HEK293T (cell line): Measurements from ENCODE around the gene PI4KA.

Experiments
- CTCF ChIA-PET: fragments of 350-600 bp; formaldehyde crosslinking; extraction: SDS; loops from one replicate; lab custom pipeline; 2021; ENCODE audit warnings: antibody characterized with exemption, inconsistent platforms; lab: Yijun Ruan, JAX
- POLR2A ChIA-PET: fragments of 350-600 bp; formaldehyde crosslinking; extraction: SDS; loops from one replicate; lab custom pipeline; 2020; ENCODE audit warnings: antibody characterized with exemption, inconsistent platforms; lab: Yijun Ruan, JAX
- DNase-seq: peaks from one replicate; pipeline ENCODE4 v3.0.0; 2012; ENCODE audit warnings: mixed read lengths; ENCODE audit errors: extremely low spot score
- ARNT ChIP-seq: fragments of 450-650 bp; IDR thresholded peaks from 2 replicates; pipeline ENCODE4 v1.6.1; 2017; ENCODE audit warnings: mild to moderate bottlenecking
- BHLHE40 ChIP-seq: fragments of 450-650 bp; IDR thresholded peaks from 2 replicates; pipeline ENCODE4 v1.6.1; 2016; ENCODE audit warnings: mild to moderate bottlenecking, moderate library complexity, borderline replicate concordance
- CTBP1 ChIP-seq: fragments of 450-650 bp; IDR thresholded peaks from 2 replicates; pipeline ENCODE4 v1.6.1; 2016; ENCODE audit warnings: borderline replicate concordance
- ELF4 ChIP-seq: fragments of 450-650 bp; IDR thresholded peaks from 2 replicates; pipeline ENCODE4 v1.6.1; 2017; ENCODE audit warnings: antibody characterized with exemption
- FOXA1 ChIP-seq: fragments of 450-650 bp; IDR thresholded peaks from 2 replicates; pipeline ENCODE4 v1.6.1; 2016; ENCODE audit warnings: mild to moderate bottlenecking
- FOXK2 ChIP-seq: fragments of 450-650 bp; IDR thresholded peaks from 2 replicates; pipeline ENCODE4 v1.6.1; 2016; ENCODE audit warnings: mild to moderate bottlenecking
- FOXM1 ChIP-seq: fragments of 450-650 bp; IDR thresholded peaks from 2 replicates; pipeline ENCODE4 v1.6.1; 2017; ENCODE audit warnings: mild to moderate bottlenecking, borderline replicate concordance
- HDGF ChIP-seq: fragments of 450-650 bp; IDR thresholded peaks from 2 replicates; pipeline ENCODE4 v1.6.1; 2017; ENCODE audit warnings: antibody characterized with exemption, borderline replicate concordance
- L3MBTL2 ChIP-seq: fragments of 450-650 bp; conservative IDR thresholded peaks from 2 replicates; pipeline ENCODE4 v1.6.1; 2016; ENCODE audit warnings: mild to moderate bottlenecking
- LEF1 ChIP-seq: fragments of 450-650 bp; IDR thresholded peaks from 2 replicates; pipeline ENCODE4 v1.6.1; 2017; ENCODE audit warnings: mild to moderate bottlenecking, borderline replicate concordance
- NFRKB ChIP-seq: fragments of 450-650 bp; IDR thresholded peaks from 2 replicates; pipeline ENCODE4 v1.6.1; 2016; ENCODE audit warnings: mild to moderate bottlenecking, moderate library complexity
- SP1 ChIP-seq: fragments of 450-650 bp; IDR thresholded peaks from 2 replicates; pipeline ENCODE4 v1.6.1; 2017
- SUZ12 ChIP-seq: fragments of 450-650 bp; IDR thresholded peaks from 2 replicates; pipeline ENCODE4 v1.6.1; 2016; ENCODE audit warnings: mild to moderate bottlenecking
- TARDBP ChIP-seq: fragments of 450-650 bp; IDR thresholded peaks from 2 replicates; pipeline ENCODE4 v1.6.1; 2016
- ZNF384 ChIP-seq: fragments of 450-650 bp; IDR thresholded peaks from 2 replicates; pipeline ENCODE4 v1.6.1; 2016
- TF ChIP-seq, protein P1 (sequence below): fragments of 450-650 bp; IDR thresholded peaks from 2 replicates; pipeline ENCODE4 v1.6.1; 2016

Gene PI4KA

DNA sequence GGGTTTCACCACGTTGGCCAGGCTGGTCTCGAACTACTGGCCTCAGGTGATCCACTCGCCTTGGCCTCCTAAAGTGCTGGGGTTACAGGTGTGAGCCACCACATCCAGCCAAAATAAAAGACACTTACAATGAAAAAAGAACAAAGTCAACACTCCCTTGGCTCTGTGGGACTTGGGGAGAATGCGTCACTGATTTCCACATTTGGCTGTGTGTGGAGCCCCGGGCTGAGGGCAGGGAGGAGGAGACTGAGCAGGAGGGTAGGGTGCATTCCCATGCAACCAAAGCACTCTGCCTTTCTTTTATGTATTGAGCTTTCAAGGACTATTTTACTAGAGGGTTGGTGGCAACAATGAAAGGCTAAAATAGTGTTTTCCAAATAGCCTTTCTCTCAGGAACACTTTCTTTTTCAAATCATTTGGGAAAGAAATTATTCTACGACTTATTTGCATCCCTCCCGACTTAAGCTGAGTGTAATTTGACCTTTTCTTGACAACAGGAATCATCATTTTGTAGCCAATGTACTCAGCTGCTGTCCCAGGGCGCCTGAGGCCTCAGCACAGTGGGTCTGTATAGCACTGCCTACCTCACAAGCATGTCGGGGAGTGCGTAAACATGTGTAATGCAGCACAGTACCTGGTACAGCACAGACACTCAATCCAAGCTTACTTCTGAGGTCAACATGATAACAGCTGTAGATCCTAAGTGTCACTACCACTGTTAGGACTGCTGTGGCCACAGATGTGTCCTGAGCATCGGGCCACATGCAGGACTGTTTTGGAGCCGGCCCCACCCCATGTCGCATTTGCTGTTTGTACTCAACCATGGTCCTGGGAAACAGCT, 94.8 kb downstream of the PI4KA start:
- POLR2A ChIA-PET, result no interaction called here
- DNase-seq, result no peak
- TF ChIP-seq TARDBP (no peak), SP1 (no peak), FOXA1 (no peak), LEF1 (no peak), ARNT (no peak), NFRKB (no peak), L3MBTL2 (no peak), BHLHE40 (no peak), HDGF (no peak), FOXK2 (no peak)
- TF ChIP-seq, protein P1, sequence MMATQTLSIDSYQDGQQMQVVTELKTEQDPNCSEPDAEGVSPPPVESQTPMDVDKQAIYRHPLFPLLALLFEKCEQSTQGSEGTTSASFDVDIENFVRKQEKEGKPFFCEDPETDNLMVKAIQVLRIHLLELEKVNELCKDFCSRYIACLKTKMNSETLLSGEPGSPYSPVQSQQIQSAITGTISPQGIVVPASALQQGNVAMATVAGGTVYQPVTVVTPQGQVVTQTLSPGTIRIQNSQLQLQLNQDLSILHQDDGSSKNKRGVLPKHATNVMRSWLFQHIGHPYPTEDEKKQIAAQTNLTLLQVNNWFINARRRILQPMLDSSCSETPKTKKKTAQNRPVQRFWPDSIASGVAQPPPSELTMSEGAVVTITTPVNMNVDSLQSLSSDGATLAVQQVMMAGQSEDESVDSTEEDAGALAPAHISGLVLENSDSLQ, result no peak
- CTCF ChIA-PET, result no interaction called here

DNA sequence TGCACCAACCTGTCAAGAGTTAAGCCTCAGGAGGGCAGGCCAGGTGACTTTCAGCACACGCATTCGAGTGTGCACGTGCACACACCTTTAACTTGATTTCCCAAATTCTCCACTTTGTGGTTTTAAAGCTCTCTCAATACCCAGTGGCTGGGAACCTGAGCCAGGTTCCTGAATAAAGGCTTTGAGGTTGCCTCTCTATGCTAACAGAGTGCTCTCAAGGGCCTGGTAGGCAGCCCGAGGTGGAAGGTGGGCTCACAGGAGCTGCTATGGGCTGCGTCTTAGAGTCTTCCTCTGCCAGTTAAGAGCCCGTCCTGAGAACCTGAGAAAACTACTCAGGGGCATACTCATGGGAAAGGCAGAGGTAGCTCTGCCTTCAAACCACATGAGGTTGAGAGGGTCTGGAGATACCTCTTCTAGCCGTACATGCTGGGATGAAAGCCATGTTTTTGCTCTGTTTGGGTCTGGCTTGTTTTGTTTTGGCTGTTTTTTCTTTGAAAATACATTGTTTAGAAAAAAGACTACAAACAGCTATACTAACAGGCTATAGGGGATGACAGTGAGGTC, 96.3 kb downstream of the PI4KA start:
- TF ChIP-seq ELF4 (no peak), NFRKB (no peak), HDGF (no peak), TARDBP (no peak), CTBP1 (no peak), L3MBTL2 (no peak), FOXM1 (no peak), LEF1 (no peak), ZNF384 (no peak), BHLHE40 (no peak), FOXK2 (no peak), ARNT (no peak), SP1 (no peak), SUZ12 (no peak)
- TF ChIP-seq, protein P1, result no peak
- POLR2A ChIA-PET, result no interaction called here
- no peak for DNase-seq
- CTCF ChIA-PET, result no interaction called here

DNA sequence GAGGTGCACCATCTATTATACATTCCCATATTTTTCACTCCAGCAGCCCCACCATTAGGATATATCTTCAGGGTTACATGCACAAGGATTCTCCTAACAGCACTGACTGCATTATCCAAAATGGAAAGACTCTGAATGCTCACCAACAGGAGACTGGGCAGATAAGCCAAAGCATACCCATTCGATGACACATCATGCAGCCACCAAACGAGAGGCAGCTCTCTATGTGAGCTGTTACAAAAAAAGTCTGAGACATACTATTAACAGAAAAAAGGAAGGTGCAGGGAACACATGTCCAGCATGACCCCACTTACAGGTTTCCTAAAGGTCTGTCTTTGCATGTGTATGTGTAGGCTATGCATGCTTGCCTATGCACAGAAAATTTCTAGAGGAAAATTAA, 97.1 kb downstream of the PI4KA start:
- CTCF ChIA-PET, result no interaction called here
- POLR2A ChIA-PET, result no interaction called here
- TF ChIP-seq FOXK2, result no peak
- no peak for TF ChIP-seq NFRKB
- no peak for TF ChIP-seq HDGF
- TF ChIP-seq FOXM1, result no peak
- TF ChIP-seq ARNT, result no peak
- no peak for TF ChIP-seq FOXA1
- TF ChIP-seq L3MBTL2, result no peak
- TF ChIP-seq ELF4, result no peak
- no peak for TF ChIP-seq SUZ12
- DNase-seq, result no peak

DNA sequence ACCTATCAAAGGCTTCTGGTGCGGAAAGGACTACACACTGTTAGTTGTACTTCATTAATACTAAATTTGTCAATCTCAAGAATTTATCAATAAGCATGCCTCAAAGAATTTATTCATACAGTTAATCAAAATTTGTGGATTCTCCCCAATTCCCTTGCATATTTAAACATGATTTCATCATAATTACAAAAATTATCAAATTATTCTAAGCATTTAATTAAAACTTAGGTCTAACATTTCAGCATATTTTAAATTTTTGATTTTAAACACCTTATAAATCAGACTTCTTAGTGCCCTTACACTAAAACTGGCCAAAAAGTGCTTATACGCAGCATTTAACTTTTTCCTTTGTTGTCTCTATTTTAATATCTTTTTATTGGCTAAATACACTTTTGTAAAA, 98.5 kb downstream of the PI4KA start:
- ChIA-PET POLR2A (no interaction called here), CTCF (no interaction called here)

DNA sequence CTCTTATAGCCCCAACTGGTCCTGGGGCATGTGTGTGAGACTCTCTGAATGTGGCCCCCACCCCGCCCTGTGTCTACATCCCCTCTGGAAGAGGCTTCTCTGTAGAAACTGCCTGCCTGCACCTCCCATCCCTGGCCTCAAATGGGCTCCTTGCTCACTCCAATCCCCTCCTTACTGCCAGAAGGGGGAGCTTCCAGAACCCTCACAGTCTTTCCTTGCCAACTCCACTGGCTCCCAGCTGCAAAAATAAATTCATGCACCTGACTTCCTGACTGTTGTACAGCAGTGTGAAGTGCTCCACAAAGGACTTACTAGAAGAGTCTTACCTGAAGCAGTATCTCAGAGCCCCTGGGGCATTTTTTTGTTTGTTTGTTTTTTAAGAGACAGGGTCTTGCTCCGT, 99.9 kb downstream of the PI4KA start:
- TF ChIP-seq FOXM1, result no peak
- no peak for TF ChIP-seq FOXK2
- no peak for TF ChIP-seq LEF1
- no peak for TF ChIP-seq CTBP1
- no peak for TF ChIP-seq HDGF
- TF ChIP-seq NFRKB, result no peak
- no peak for TF ChIP-seq ZNF384
- TF ChIP-seq TARDBP, result no peak
- TF ChIP-seq SP1, result no peak
- no peak for TF ChIP-seq SUZ12
- POLR2A ChIA-PET, result no interaction called here
- no peak for DNase-seq
- CTCF ChIA-PET, result interaction anchor here (0.6 to 1.5 kb wide), 2 partner anchors 19 to 26 kb away, joined by 3 to 5 read pairs; no protein-coding TSS in a partner anchor

More for the DNA sequence above, 98.5 kb downstream of the PI4KA start:
- no peak for TF ChIP-seq SP1
- TF ChIP-seq FOXK2, result no peak
- no peak for TF ChIP-seq CTBP1
- TF ChIP-seq ELF4, result no peak
- TF ChIP-seq, protein P1, result no peak
- no peak for TF ChIP-seq NFRKB
- DNase-seq, result no peak

DNA sequence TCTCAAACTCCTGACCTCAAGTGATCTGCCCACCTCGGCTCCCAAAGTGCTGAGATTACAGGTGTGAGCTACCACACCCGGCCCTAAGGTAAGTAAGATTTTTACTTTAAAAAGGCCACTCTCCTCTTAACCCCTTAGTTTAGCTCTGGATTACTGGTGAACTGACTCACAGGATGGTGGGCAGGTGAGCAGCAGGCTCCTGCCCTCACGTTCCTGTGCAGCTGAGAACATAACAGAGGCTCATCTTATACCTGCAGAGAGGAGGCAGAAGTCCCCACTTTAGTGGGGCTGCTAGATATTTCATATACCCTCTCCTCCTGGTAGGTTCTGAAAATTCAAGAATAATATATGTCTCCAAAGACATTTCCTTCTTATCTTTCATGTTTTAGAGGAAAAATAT, 101.8 kb downstream of the PI4KA start:
- CTCF ChIA-PET, result interaction anchor here (1.6 kb wide), 1 partner anchor 27 kb away, joined by 4 read pairs; no protein-coding TSS in a partner anchor
- POLR2A ChIA-PET, result no interaction called here
- TF ChIP-seq FOXA1, result no peak
- no peak for TF ChIP-seq SUZ12
- no peak for TF ChIP-seq SP1
- no peak for TF ChIP-seq L3MBTL2
- no peak for TF ChIP-seq BHLHE40
- TF ChIP-seq ARNT, result no peak
- no peak for TF ChIP-seq LEF1
- no peak for TF ChIP-seq FOXK2
- no peak for TF ChIP-seq ELF4
- TF ChIP-seq FOXM1, result no peak
- no peak for TF ChIP-seq TARDBP
- no peak for TF ChIP-seq HDGF
- no peak for TF ChIP-seq CTBP1
- TF ChIP-seq NFRKB, result no peak
- TF ChIP-seq ZNF384, result no peak
- TF ChIP-seq, protein P1, result no peak
- no peak for DNase-seq
